ENCODE results near the gene WASHC4. TPM values are rescaled to one million over a fixed set of nuclear protein-coding genes. Genes with fewer than 3 reads are reported as not detected.

Gene WASHC4
- total RNA-seq (2022; extraction: Qiagen RNA extraction; ENCODE audit: low read depth): 19.4 to 25.4 TPM (median 23.8 TPM) in 5 replicates

GRCh38 chr12:105107494-105108371 is at the start of gene WASHC4:
Gene WASHC4, plus strand, starts transcription at chr12:105107731. Its CDS starts 70 bp downstream, at chr12:105107801.

GRCh38 chr12:105084251-105085250 is 23.0 kb upstream of the WASHC4 start, which contains the start of gene ALDH1L2:
Gene ALDH1L2, minus strand, starts transcription at chr12:105084458. Its CDS starts 22 bp downstream, at chr12:105084436.

Other genes starting within 250 kb of the WASHC4 start
- 18.7 to 26.6 TPM (median 22.2 TPM) in 5 replicates for gene SLC41A2, start 149.4 kb upstream of the WASHC4 start, total RNA-seq (2022; extraction: Qiagen RNA extraction; ENCODE audit: low read depth)
- 29.2 to 46.8 TPM (median 31.2 TPM) in 5 replicates for gene NOPCHAP1, start 121.4 kb upstream of the WASHC4 start, total RNA-seq (2022; extraction: Qiagen RNA extraction; ENCODE audit: low read depth)
- gene ALDH1L2, start 23.3 kb upstream of the WASHC4 start, total RNA-seq (2022; extraction: Qiagen RNA extraction; ENCODE audit: low read depth): 2.1 to 3.7 TPM (median 3.4 TPM) in 5 replicates
- 17.8 to 38.3 TPM (median 20.0 TPM) in 5 replicates for gene APPL2, start 128.4 kb downstream of the WASHC4 start, total RNA-seq (2022; extraction: Qiagen RNA extraction; ENCODE audit: low read depth)
- 115 to 186 TPM (median 120 TPM) in 5 replicates for gene C12orf75, start 223.0 kb downstream of the WASHC4 start, total RNA-seq (2022; extraction: Qiagen RNA extraction; ENCODE audit: low read depth)

Data from A549 treated with ZK216348 at 1 μM for 4 hours (cell line).